Smooth muscle cell (in vitro differentiated cells): ENCODE measurements around the gene PITRM1. TPM values are rescaled to one million over a fixed set of nuclear protein-coding genes. Genes with fewer than 3 reads are reported as not detected.

Experiments
- DNase-seq: peaks from one replicate; lab custom pipeline; 2025; ENCODE audit not compliant: unreplicated experiment; lab: John Stamatoyannopoulos, UW
- H2AFZ ChIP-seq: fragments of 200-600 bp; sonication (generic); 2 replicates; pipeline ENCODE4 v1.6.0; 2016; ENCODE audit warnings: antibody characterized with exemption, low read depth, mild to moderate bottlenecking
- H3F3A ChIP-seq: fragments of 200-600 bp; sonication (generic); 2 replicates; pipeline ENCODE4 v1.6.0; 2017; ENCODE audit warnings: antibody characterized with exemption, low read depth
- H3K27ac ChIP-seq: fragments of 200-600 bp; sonication (generic); 2 replicates; pipeline ENCODE4 v1.5.1; 2016; ENCODE audit warnings: low read depth, mild to moderate bottlenecking
- H3K27me3 ChIP-seq: fragments of 200-600 bp; sonication (generic); 2 replicates; pipeline ENCODE4 v1.6.1; 2016; ENCODE audit warnings: low read depth, mild to moderate bottlenecking
- H3K36me3 ChIP-seq: fragments of 200-600 bp; sonication (generic); 2 replicates; pipeline ENCODE4 v1.5.1; 2016; ENCODE audit warnings: low read depth
- H3K4me1 ChIP-seq: fragments of 200-600 bp; sonication (generic); 2 replicates; pipeline ENCODE4 v1.5.1; 2016; ENCODE audit warnings: low read depth
- H3K4me2 ChIP-seq: fragments of 200-600 bp; sonication (generic); 2 replicates; pipeline ENCODE4 v1.6.0; 2016; ENCODE audit warnings: mild to moderate bottlenecking
- H3K4me3 ChIP-seq: fragments of 200-600 bp; sonication (generic); 2 replicates; pipeline ENCODE4 v1.5.1; 2016; ENCODE audit warnings: mild to moderate bottlenecking
- H3K79me2 ChIP-seq: fragments of 200-600 bp; sonication (generic); 2 replicates; pipeline ENCODE4 v1.6.0; 2016; ENCODE audit warnings: low read depth, mild to moderate bottlenecking
- H3K9ac ChIP-seq: fragments of 200-600 bp; sonication (generic); 2 replicates; pipeline ENCODE4 v1.6.0; 2016; ENCODE audit warnings: low read depth
- H3K9me3 ChIP-seq: fragments of 200-600 bp; sonication (generic); replicated peaks from 2 replicates; pipeline ENCODE4 v1.5.1; 2016; ENCODE audit warnings: low read depth
- H4K20me1 ChIP-seq: fragments of 200-600 bp; sonication (generic); 2 replicates; pipeline ENCODE4 v1.6.0; 2016; ENCODE audit warnings: low read depth
- CTCF ChIP-seq: fragments of 200-600 bp; sonication (generic); IDR thresholded peaks from 2 replicates; pipeline ENCODE4 v1.5.1; 2017; ENCODE audit warnings: borderline replicate concordance, mild to moderate bottlenecking, antibody characterized with exemption; ENCODE audit not compliant: insufficient read depth, poor library complexity, severe bottlenecking
- WGBS: methylation state at CpG from one replicate; pipeline ENCODE4 v1.1.7; 2016; ENCODE audit warnings: low lambda C conversion rate; 5-methylcytosine and 5-hydroxymethylcytosine counted together
- polyA plus RNA-seq: library from polyadenylated mRNA; unstranded; fragments of >200 nt; fragmentation: Nextera tagmentation; extraction: Ambion mirVana; gene quantifications from 2 replicates; pipeline ENCODE4 v1.2.1, GENCODE V29; 2016
- total RNA-seq: library from RNA; depleted of rRNA; stranded (reverse); fragments of >200 nt; gene quantifications from 2 replicates; pipeline ENCODE4 v1.2.3, GENCODE V29; 2014

Gene PITRM1
- total and polyA plus RNA-seq, 2 experiments from 2014 or later, result 49.2 to 61.3 TPM

GRCh38 chr10:3127921-3128320, 44.7 kb downstream of the PITRM1 start:
- Histone ChIP-seq H4K20me1 (peaks cover 15% of the 10 kb centered on the region), H3K9ac (no peak overlapping the region), H3K4me1 (peaks cover 6% of the 10 kb centered on the region), H3K79me2 (no peaks in the 10 kb centered on the region), H3K27me3 (no peaks in the 10 kb centered on the region), H3K4me3 (no peak overlapping the region), H3F3A (peaks cover 5% of the 10 kb centered on the region), H3K4me2 (no peak overlapping the region), H3K27ac (no peak overlapping the region), H3K9me3 (no peaks in the 10 kb centered on the region), H3K36me3 (no peaks in the 10 kb centered on the region), H2AFZ (no peak overlapping the region)
- WGBS, result 89% methylated on average over 10 of the region's 10 CpGs
- DNase-seq, result no peak
- TF ChIP-seq CTCF, result no peak

- H3K27me3 ChIP-seq, result no peaks in the 10 kb centered on the region
- no peaks in the 10 kb centered on the region for H3K9me3 ChIP-seq
- H3K79me2 ChIP-seq, result no peaks in the 10 kb centered on the region
- 72% methylated on average over 25 of the region's 25 CpGs for WGBS
- H3K4me1 ChIP-seq, result peaks cover 6% of the 10 kb centered on the region
- H3K9ac ChIP-seq, result no peak overlapping the region
- H3K4me2 ChIP-seq, result no peak overlapping the region
- TF ChIP-seq CTCF, result no peak
- no peak for DNase-seq
- no peaks in the 10 kb centered on the region for H3K36me3 ChIP-seq
- peak overlapping the region; percentile 11 for H3K27ac ChIP-seq
- H4K20me1 ChIP-seq, result peaks cover 15% of the 10 kb centered on the region
- H3K4me3 ChIP-seq, result no peak overlapping the region
- no peak overlapping the region for H2AFZ ChIP-seq
- peaks cover 5% of the 10 kb centered on the region for H3F3A ChIP-seq
Measured at GRCh38 chr10:3126741-3127346, 45.7 kb downstream of the PITRM1 start.

GRCh38 chr10:3126249-3126648, 46.3 kb downstream of the PITRM1 start:
- Histone ChIP-seq H3K36me3 (no peaks in the 10 kb centered on the region), H3K4me2 (no peak overlapping the region), H3K4me3 (no peak overlapping the region), H3K9me3 (no peaks in the 10 kb centered on the region), H2AFZ (no peak overlapping the region), H3K79me2 (no peaks in the 10 kb centered on the region), H3K27me3 (no peaks in the 10 kb centered on the region), H4K20me1 (peaks cover 15% of the 10 kb centered on the region), H3K27ac (no peak overlapping the region), H3K9ac (no peak overlapping the region), H3K4me1 (peaks cover 6% of the 10 kb centered on the region), H3F3A (peaks cover 5% of the 10 kb centered on the region)
- TF ChIP-seq CTCF, result no peak
- 93% methylated on average over 15 of the region's 15 CpGs for WGBS
- DNase-seq, result no peak
